HG03064 (cell line): ENCODE data around the gene GMPPB.
"Not testable (repeated sequence)": the region's sequence is repeated elsewhere in the genome, so short reads cannot be mapped to it uniquely, and the experiment has no call there.

Source experiments
- ATAC-seq: cut with Tn5 transposase; IDR thresholded peaks from one replicate; pipeline ENCODE4 v1.9.1; 2021; ENCODE audit warnings: low read depth; ENCODE audit not compliant: unreplicated experiment

GMPPB gene

DNA sequence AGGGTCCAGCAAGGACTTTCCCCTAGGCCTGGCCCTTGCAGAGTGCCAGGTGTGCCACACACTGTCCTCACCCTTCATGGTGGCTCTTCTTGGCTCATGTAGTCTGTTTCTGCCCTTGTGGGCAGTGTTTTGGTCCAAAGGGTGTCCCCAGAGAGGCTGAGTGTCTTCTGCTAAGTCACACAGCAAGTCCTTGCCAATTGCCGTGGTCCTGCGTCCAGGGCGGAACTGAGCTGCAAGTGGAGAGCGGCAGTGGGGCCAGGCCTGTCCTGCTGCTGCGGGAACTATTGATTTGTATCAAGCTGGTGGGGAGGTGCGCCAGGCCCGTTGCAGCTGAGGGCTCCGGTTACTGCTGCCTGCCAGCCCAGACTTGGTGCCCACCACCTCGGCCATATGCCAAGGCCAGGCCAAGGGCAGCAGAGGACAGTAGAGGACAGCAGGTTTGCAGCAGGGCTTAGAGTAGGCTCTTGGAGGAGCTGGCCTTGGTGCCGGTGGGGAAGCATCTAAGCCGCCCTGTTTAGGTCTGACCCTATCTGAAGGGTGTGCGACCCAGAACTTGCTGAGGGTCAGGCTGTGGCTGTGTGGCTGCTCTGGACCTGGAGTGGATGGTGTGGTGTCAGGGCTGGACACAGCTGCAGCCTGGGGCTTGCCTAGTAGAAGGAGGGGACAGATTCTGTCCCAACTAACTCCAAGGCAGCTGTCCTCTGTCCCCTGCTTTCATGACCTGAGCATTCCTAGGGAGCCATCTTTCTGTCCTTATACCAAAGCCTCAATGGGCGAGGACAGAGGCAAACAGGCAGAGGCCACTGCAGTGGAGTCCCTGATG lies 8.8 kb downstream of the GMPPB start:
- ATAC-seq: no peak

- no peak for ATAC-seq
Measured at GRCh38 chr3:49713336-49714105, 10.2 kb downstream of the GMPPB start.

DNA sequence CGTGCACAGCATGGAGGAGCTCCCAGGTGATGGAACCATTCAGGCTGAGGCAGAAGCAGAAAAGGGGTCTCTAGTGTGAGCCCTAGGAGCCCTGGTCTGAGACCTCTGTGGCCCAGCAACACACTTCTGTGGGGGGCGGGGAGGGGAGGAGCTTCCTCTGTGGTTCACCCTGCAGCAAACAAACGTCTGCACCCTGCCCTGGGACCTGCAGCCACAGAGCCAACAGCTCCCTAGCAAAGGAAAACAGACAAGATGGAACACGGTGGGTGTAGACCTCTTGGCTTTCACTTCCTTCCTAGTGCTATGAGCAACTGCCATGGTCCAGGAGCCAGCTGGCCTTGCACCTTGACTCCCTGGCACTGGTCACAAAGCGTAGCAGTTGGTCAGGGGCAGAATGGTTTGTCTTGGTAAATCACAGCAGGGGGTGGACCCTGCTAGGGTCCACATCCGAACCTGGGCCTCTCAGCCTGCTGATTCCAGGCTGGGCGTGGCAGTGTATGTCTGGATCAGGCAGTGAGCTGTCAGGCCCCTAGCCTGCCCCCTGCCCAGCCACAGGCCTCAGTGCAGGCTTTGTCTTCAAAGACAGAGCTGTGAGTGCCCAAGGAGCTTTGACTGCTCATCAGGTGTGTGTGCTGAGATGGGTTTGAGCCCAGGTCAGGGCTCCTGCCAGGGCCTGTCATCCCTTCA lies 11.0 kb downstream of the GMPPB start:
- ATAC-seq: no peak

GRCh38 chr3:49712166-49712565 lies 11.6 kb downstream of the GMPPB start:
- no peak for ATAC-seq

- no peak for ATAC-seq
Measured at GRCh38 chr3:49711489-49711888, 12.3 kb downstream of the GMPPB start.

- ATAC-seq: no peak
Measured at GRCh38 chr3:49709852-49710251, 13.9 kb downstream of the GMPPB start.

DNA sequence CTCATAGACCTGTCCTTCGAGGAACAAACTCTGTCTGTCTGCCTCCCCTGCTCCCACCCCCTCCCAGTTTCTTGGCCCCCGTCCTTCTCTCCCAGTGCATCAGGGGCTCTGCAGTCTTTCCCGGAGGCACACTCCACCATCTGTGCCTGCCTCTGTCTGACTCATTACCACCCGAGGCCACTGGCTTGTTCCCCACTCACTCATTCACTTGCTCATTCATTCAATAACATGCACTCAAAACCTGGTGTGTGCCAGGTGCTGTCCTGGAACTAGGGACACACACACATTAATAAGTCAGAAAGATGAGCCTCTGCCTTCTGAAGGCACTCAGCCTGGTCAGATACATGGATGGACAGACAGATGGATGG lies 16.7 kb downstream of the GMPPB start:
- no peak for ATAC-seq

- ATAC-seq: no peak
Measured at GRCh38 chr3:49706456-49707112, 17.2 kb downstream of the GMPPB start.

GRCh38 chr3:49705390-49705960 lies 18.3 kb downstream of the GMPPB start:
- no peak for ATAC-seq

DNA sequence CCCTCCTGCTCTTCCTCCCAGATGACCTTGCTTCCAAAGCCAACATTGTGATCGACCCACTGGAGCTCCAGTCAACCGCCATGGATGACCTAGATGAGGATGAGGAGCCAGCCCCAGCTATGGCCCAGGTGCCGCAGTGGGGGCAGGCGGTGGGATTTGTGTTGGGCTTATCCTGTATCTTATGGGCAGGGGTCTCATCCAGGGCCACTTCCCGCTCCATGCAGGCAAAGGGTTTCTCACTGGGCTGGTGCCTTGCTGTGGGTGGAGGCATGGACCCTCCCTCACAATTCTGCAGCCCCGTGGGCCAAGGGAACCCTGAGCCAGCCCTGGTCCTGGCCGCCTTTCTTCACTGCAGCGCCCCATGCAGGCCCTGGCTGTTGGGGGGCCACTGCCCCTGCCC lies 19.1 kb downstream of the GMPPB start:
- ATAC-seq: no peak

DNA sequence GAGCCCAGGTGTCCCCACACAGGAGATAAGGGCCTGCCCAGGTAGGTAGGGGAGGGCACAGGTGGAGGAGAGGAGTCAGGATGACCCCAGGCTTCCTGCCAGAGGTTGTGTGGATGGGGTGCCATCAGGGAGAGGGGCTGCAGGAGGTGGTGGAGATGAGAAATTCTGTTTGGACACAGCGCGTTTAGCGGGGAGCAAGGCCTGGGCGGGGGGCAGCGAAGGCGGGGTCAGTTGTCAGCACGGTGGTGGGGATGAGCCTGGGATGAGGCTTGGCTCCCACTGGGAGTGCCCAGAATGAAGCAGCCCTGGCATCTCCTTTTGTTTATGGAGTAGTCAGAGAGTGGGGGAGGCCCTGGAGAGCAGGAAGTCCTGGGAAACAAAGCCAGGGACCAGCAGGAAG lies 19.8 kb downstream of the GMPPB start:
- no peak for ATAC-seq

DNA sequence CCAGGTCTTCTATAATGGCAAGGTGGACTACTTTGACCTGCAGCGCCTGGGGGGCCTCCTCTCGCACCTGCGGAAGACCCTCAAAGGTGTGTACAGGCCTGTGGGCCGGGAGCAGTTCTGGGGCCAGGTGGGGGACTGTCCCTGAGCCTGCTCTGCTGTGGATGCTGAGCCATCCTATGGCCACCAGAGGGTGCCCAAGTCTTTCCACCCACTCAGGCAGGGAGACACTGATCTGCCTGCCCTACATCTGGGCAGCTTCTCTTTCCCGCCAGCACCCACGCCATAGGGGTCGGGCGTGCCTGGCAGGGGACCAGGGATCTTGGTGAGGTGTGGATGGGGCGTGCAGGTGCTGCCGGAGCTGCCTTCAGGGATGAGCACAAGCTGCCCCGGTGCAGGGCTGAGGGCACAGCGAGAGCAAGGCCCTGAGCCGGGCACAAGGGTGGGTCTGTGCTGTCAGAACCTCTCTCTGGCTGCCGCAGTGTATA lies 20.3 kb downstream of the GMPPB start:
- ATAC-seq: no peak

DNA sequence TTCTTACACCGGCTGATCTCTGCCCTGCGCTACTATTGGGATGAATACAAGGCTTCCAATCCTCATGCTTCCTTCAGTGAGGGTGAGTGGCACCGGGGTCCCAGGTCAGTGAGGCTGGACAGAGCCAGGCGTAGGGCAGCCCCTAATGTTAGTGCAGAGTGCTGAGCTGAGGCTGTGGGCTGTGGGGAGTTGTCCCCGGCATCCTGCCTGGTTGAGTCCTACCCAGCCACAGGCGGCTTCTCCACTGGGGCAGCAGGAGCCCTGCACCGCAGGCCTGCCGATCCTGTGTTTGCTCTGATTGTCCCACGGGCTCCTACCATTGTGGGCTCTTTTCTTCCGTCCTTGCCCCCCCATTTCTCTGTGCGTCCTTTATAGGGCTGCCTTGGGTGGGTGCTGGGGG lies 21.1 kb downstream of the GMPPB start:
- no peak for ATAC-seq

- no peak for ATAC-seq
Measured at GRCh38 chr3:49701388-49702077, 22.2 kb downstream of the GMPPB start.

DNA sequence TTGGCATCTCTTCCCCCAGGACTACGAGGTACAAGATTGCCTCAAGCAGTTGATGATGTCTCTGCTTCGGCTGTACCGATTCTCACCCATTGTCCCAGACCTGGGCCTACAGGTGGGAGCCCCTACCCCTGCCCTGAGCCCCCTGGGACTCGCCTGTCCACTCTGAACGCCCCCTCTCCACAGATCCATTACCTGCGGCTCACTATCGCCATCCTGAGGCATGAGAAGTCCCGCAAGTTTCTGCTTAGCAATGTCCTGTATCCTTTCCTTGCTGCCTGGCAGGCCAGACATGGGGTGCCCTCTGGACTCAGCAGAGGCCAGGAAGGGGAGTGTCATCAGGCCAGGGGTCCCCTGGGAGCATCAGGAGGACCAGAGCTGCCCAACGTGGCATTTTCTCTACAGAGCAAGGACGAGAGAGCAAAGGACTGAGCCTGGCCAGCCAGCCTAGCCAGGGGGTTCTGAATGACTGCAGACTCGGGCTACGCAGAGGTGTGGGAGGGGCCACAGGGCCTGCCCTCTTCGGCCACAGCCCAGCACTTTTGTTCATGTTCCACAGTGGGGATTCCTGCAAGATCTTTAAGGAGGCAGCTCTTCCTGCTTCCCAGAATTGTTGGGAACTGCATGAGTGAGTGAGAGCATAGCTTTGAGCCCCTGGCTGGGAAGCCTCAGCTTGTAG lies 23.2 kb downstream of the GMPPB start:
- no peak for ATAC-seq

DNA sequence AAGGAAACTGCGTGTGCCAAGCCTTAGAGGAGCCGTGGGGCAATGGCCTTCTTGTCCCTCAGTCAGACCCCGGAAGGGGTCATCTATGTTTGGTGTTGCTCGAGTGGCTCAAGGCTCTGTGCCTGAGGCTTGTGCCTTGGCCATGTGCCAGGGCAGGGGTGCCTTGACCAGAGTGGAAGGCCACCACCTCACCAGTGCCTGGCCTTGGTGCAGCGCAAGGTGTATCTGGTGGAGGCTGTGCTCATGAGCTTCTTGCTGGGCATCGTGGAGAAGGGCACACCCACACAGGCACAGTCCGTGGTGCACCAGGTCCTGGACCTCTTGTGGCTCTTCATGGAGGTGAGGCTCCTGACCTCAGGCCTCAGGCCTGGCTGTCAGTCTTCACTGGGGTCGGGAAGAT lies 23.7 kb downstream of the GMPPB start:
- ATAC-seq: no peak

GRCh38 chr3:49699281-49699979 lies 24.3 kb downstream of the GMPPB start:
- no peak for ATAC-seq

DNA sequence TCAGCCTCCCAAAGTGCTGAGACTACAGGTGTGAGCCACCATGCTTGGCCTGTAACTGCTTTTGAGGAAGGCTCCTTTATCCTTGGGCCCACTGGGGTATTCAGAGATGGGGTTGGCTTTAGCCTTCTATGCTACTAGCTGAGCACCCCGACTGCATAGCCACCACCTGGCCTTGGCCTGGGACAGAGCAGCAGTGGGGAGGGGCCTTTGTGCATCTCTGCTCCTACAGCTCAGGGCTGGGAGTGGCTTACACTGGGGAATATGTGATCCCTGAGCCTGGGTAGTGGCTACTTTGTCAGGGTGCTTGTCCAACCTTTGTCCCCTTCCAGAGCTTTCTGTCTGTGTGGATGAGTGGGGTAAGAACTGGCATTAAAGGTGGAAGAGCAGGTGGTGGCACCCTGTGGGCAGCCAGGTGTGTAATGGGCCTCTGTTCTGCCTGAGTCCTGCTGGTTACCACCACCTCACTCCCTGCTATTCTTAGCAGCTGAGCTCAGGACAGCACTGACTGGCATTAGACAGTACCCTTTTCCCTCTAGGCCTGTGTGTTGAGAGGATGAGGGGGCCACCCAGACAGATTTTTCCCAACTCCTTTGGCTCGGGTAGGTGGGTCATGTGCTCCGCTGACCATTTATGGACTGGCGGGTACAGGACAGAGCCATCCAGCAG lies 28.3 kb downstream of the GMPPB start:
- not testable (repeated sequence) for ATAC-seq
